Calu3 (cell line): ENCODE measurements around the gene ID4. TPM values are rescaled to one million over a fixed set of nuclear protein-coding genes. Genes with fewer than 3 reads are reported as not detected.

Source experiments
- BruUV-seq: library from RNA; stranded (reverse); fragments of 400-500 nt; replicated peaks from 2 replicates; lab custom pipeline; 2021; lab: Mats Ljungman, UMichigan
- CTCF ChIA-PET: fragments of 300-600 bp; sonication (Branson Sonifier 250); formaldehyde crosslinking; loops from one replicate; lab custom pipeline; 2022; ENCODE audit warnings: antibody characterized with exemption; lab: Charles Lee
- DNase-seq: peaks from one replicate; pipeline ENCODE4 v3.0.0; 2022
- H3K27ac Mint-ChIP-seq: one replicate; pipeline ENCODE4 v1.8.0; 2022; ENCODE audit warnings: mixed read lengths; ENCODE audit not compliant: unreplicated experiment
- H3K27me3 Mint-ChIP-seq: one replicate; pipeline ENCODE4 v1.8.0; 2022; ENCODE audit warnings: mixed read lengths; ENCODE audit not compliant: unreplicated experiment
- H3K36me3 Mint-ChIP-seq: one replicate; pipeline ENCODE4 v1.8.0; 2022; ENCODE audit warnings: mild to moderate bottlenecking, moderate library complexity, mixed read lengths; ENCODE audit not compliant: insufficient read depth, unreplicated experiment
- H3K4me1 Mint-ChIP-seq: one replicate; pipeline ENCODE4 v1.8.0; 2022; ENCODE audit warnings: mild to moderate bottlenecking, low read depth, mixed read lengths; ENCODE audit not compliant: unreplicated experiment
- H3K4me3 Mint-ChIP-seq: one replicate; pipeline ENCODE4 v1.8.0; 2022; ENCODE audit warnings: mild to moderate bottlenecking, low read depth, moderate library complexity, mixed read lengths; ENCODE audit not compliant: unreplicated experiment
- H3K9me3 Mint-ChIP-seq: one replicate; pipeline ENCODE4 v1.8.0; 2022; ENCODE audit warnings: low read depth, mixed read lengths; ENCODE audit not compliant: unreplicated experiment
- CTCF ChIP-seq: fragments of 200-600 bp; IDR thresholded peaks from one replicate; pipeline ENCODE4 v1.8.0; 2022; ENCODE audit warnings: antibody characterized with exemption; ENCODE audit not compliant: unreplicated experiment
- intact Hi-C: fragments of 100-400 bp; cut with micrococcal nuclease; formaldehyde crosslinking; loops from one replicate; pipeline ENCODE4 v1.10.0; 2022; ENCODE audit not compliant: unreplicated experiment
- total RNA-seq: library from RNA; stranded (reverse); gene quantifications from 2 replicates; pipeline ENCODE4 v1.2.3, GENCODE V29; 2022

Gene ID4
- total RNA-seq, 1 experiment from 2014 or later = 1.8 TPM

- Mint-ChIP-seq H3K36me3 (no peaks in the 10 kb centered on the region), H3K27ac (peak overlapping the region; percentile 31), H3K27me3 (no peaks in the 10 kb centered on the region), H3K9me3 (no peaks in the 10 kb centered on the region), H3K4me1 (peaks cover 32% of the 10 kb centered on the region), H3K4me3 (no peak overlapping the region)
- BruUV-seq = no TSS peak
- no peak for TF ChIP-seq CTCF
- CTCF ChIA-PET = interaction anchor here (0.6 to 1.8 kb wide), 3 partner anchors 10 to 894 kb away, joined by 3 to 6 read pairs (median 3); no protein-coding TSS in a partner anchor
- peak; percentile 51 for DNase-seq
- intact Hi-C loops = loop anchor here (2.0 kb wide), 1 partner anchor 32 kb away; no protein-coding TSS in a partner anchor
These were observed 29.9 kb downstream of the ID4 start for GRCh38 chr6:19866985-19867627.

GRCh38 chr6:19869464-19869863 lies 32.3 kb downstream of the ID4 start:
- Mint-ChIP-seq H3K4me1 (peaks cover 32% of the 10 kb centered on the region), H3K36me3 (no peaks in the 10 kb centered on the region), H3K27me3 (no peaks in the 10 kb centered on the region), H3K9me3 (no peaks in the 10 kb centered on the region), H3K27ac (no peak overlapping the region), H3K4me3 (no peak overlapping the region)
- no TSS peak for BruUV-seq
- CTCF ChIA-PET = interaction anchor here (0.9 kb wide), 1 partner anchor 9 kb away, joined by 3 read pairs; no protein-coding TSS in a partner anchor
- intact Hi-C loops = no loop called here
- TF ChIP-seq CTCF = no peak
- no peak for DNase-seq

GRCh38 chr6:19870322-19870721 lies 33.2 kb downstream of the ID4 start:
- H3K27me3 Mint-ChIP-seq = no peaks in the 10 kb centered on the region
- H3K4me3 Mint-ChIP-seq = no peak overlapping the region
- H3K9me3 Mint-ChIP-seq = no peaks in the 10 kb centered on the region
- H3K36me3 Mint-ChIP-seq = no peaks in the 10 kb centered on the region
- BruUV-seq = no TSS peak
- peaks cover 26% of the 10 kb centered on the region for H3K4me1 Mint-ChIP-seq
- H3K27ac Mint-ChIP-seq = no peak overlapping the region
- TF ChIP-seq CTCF = no peak
- intact Hi-C loops = no loop called here
- CTCF ChIA-PET = interaction anchor here (0.9 to 1.2 kb wide), 2 partner anchors 10 to 22 kb away, joined by 3 to 5 read pairs; no protein-coding TSS in a partner anchor
- no peak for DNase-seq

GRCh38 chr6:19873031-19873430 lies 35.9 kb downstream of the ID4 start:
- intact Hi-C loops = no loop called here
- BruUV-seq = no TSS peak
- Mint-ChIP-seq H3K4me3 (no peak overlapping the region), H3K9me3 (no peaks in the 10 kb centered on the region), H3K27ac (no peak overlapping the region), H3K36me3 (no peaks in the 10 kb centered on the region), H3K27me3 (no peaks in the 10 kb centered on the region), H3K4me1 (no peaks in the 10 kb centered on the region)
- CTCF ChIA-PET = no interaction called here
- peak; percentile 53 for DNase-seq
- TF ChIP-seq CTCF = peak; percentile 58
